HepG2 (cell line): ENCODE measurements around the gene NAV2. TPM values are rescaled to one million over a fixed set of nuclear protein-coding genes. Genes with fewer than 3 reads are reported as not detected.

Experiments used
- ATAD3A ChIP-seq: sonication (generic); formaldehyde crosslinking; IDR thresholded peaks from 2 replicates; pipeline ENCODE4 v1.4.0; 2020; ENCODE audit warnings: missing genetic modification reagents
- CREM ChIP-seq, 2 experiments: sonication (generic) in 1 of 2; formaldehyde crosslinking in 1 of 2; IDR thresholded peaks; 2 replicates each; pipeline versions ENCODE4 v1.4.0 to v1.6.1; 2016 to 2020; ENCODE audit warnings: antibody characterized with exemption in 1 of 2, mild to moderate bottlenecking in 1 of 2, missing genetic modification reagents in 1 of 2
- DZIP1 ChIP-seq: sonication (generic); formaldehyde crosslinking; IDR thresholded peaks from 2 replicates; pipeline ENCODE4 v1.5.0; 2020; ENCODE audit warnings: mild to moderate bottlenecking, missing genetic modification reagents
- ERF ChIP-seq: IDR thresholded peaks from 2 replicates; pipeline ENCODE4 v1.6.1; 2018; ENCODE audit warnings: missing biosample characterization, missing genetic modification reagents
- HNRNPUL1 ChIP-seq: fragments of 200-400 bp; formaldehyde crosslinking; IDR thresholded peaks from 2 replicates; pipeline ENCODE4 v1.6.1; 2017; ENCODE audit warnings: low read depth, mild to moderate bottlenecking, low read length, moderate library complexity
- HOMEZ ChIP-seq: IDR thresholded peaks from 2 replicates; pipeline ENCODE4 v1.6.1; 2016; ENCODE audit warnings: low read depth
- IKZF5 ChIP-seq: IDR thresholded peaks from 2 replicates; pipeline ENCODE4 v1.6.1; 2018; ENCODE audit warnings: missing genetic modification reagents, mild to moderate bottlenecking, missing compliant biosample characterization
- MYPOP ChIP-seq: sonication (generic); formaldehyde crosslinking; IDR thresholded peaks from 2 replicates; pipeline ENCODE4 v1.8.1; 2023; ENCODE audit warnings: mild to moderate bottlenecking, moderate library complexity, missing genetic modification reagents
- NCOA1 ChIP-seq: sonication (generic); formaldehyde crosslinking; IDR thresholded peaks from 2 replicates; pipeline ENCODE4 v1.9.0; 2021; ENCODE audit warnings: missing genetic modification reagents
- PBX2 ChIP-seq: IDR thresholded peaks from 2 replicates; pipeline ENCODE4 v1.6.1; 2016; ENCODE audit warnings: control low read depth
- SALL1 ChIP-seq: sonication (generic); formaldehyde crosslinking; IDR thresholded peaks from 2 replicates; pipeline ENCODE4 v1.8.0; 2022; ENCODE audit warnings: mild to moderate bottlenecking, missing genetic modification reagents
- SNAI1 ChIP-seq: sonication (generic); formaldehyde crosslinking; IDR thresholded peaks from 2 replicates; pipeline ENCODE4 v1.5.0; 2020; ENCODE audit warnings: mild to moderate bottlenecking, missing genetic modification reagents, borderline replicate concordance
- TCF7L2 ChIP-seq: IDR thresholded peaks from 2 replicates; pipeline ENCODE4 v1.6.1; 2011; ENCODE audit warnings: mild to moderate bottlenecking, low read depth, low read length, moderate library complexity
- ZMAT3 ChIP-seq: sonication (generic); formaldehyde crosslinking; conservative IDR thresholded peaks from 2 replicates; pipeline ENCODE4 v1.7.0; 2021; ENCODE audit warnings: missing genetic modification reagents
- ZNF230 ChIP-seq: sonication (generic); formaldehyde crosslinking; IDR thresholded peaks from 2 replicates; pipeline ENCODE4 v1.4.0; 2020; ENCODE audit warnings: mild to moderate bottlenecking, missing genetic modification reagents
- ZNF329 ChIP-seq: sonication (generic); formaldehyde crosslinking; IDR thresholded peaks from 2 replicates; pipeline ENCODE4 v1.9.0; 2021; ENCODE audit warnings: low read depth, mild to moderate bottlenecking, missing genetic modification reagents
- ZNF556 ChIP-seq: sonication (generic); formaldehyde crosslinking; IDR thresholded peaks from 2 replicates; pipeline ENCODE4 v1.4.0; 2020; ENCODE audit warnings: mild to moderate bottlenecking, missing genetic modification reagents, borderline replicate concordance
- ZNF597 ChIP-seq: sonication (generic); formaldehyde crosslinking; IDR thresholded peaks from 2 replicates; pipeline ENCODE4 v1.5.0; 2020; ENCODE audit warnings: missing genetic modification reagents
- ZNF703 ChIP-seq: sonication (generic); formaldehyde crosslinking; IDR thresholded peaks from 2 replicates; pipeline ENCODE4 v1.5.1; 2020; ENCODE audit warnings: missing genetic modification reagents, mild to moderate bottlenecking, moderate library complexity, borderline replicate concordance
- ZNF816 ChIP-seq: sonication (generic); formaldehyde crosslinking; IDR thresholded peaks from 2 replicates; pipeline ENCODE4 v1.8.0; 2022; ENCODE audit warnings: missing genetic modification reagents, mild to moderate bottlenecking, borderline replicate concordance
- polyA plus RNA-seq, 8 experiments: library from polyadenylated mRNA; depleted of rRNA in 3 of 8; stranded (reverse) in 7 of 8; unstranded in 1 of 8; fragments of >200 nt; fragmentation: Illumina TruSeq in 4 of 8; extraction: Trizol in 4 of 8; gene quantifications; 2 replicates each; pipeline versions ENCODE4 v1.2.1 to v1.2.3, GENCODE V29; 2011 to 2016; ENCODE audit warnings: low read depth in 4 of 8, missing spikeins in 1 of 8, mixed read lengths in 1 of 8; ENCODE audit not compliant: insufficient read depth in 1 of 8
- total RNA-seq, 5 experiments: library from RNA; depleted of rRNA; stranded (reverse); fragments of >200 nt; fragmentation: Illumina TruSeq; extraction: Trizol; gene quantifications; 2 replicates each; pipeline ENCODE4 v1.2.3, GENCODE V29; 2016; ENCODE audit warnings: low read depth in 1 of 5

Gene NAV2
- total and polyA plus RNA-seq, 2 of the 13 experiments (the other 11 are each of a cell fraction or from before 2014, with no cell fraction given) = 9.3 to 34.6 TPM

- peak; percentile 48; the same call in 1 of the 2 replicates for TF ChIP-seq MYPOP
- peak; percentile 74 for TF ChIP-seq SALL1 (CRISPR knock-in tag)
- peak; percentile 48; the same call in 1 of the 2 replicates for TF ChIP-seq CREM (IDR thresholded peaks at IDR 0.05)
- no peak for TF ChIP-seq CREM (CRISPR knock-in tag; IDR thresholded peaks at IDR 0.05)
- TF ChIP-seq ATAD3A (CRISPR knock-in tag) = no peak
- no peak for TF ChIP-seq NCOA1 (CRISPR knock-in tag)
- TF ChIP-seq HOMEZ (CRISPR knock-in tag) = no peak
- no peak for TF ChIP-seq ZNF329
- no peak for TF ChIP-seq ZNF556 (CRISPR knock-in tag)
- TF ChIP-seq SNAI1 = no peak
- TF ChIP-seq ZNF703 (CRISPR knock-in tag) = no peak
- TF ChIP-seq ZNF597 (CRISPR knock-in tag) = no peak
- peak; percentile 50; the same call in 1 of the 2 replicates for TF ChIP-seq ERF (CRISPR knock-in tag)
- no peak for TF ChIP-seq DZIP1
- no peak for TF ChIP-seq HNRNPUL1
- TF ChIP-seq ZNF816 = peak; percentile 18; the same call in 1 of the 2 replicates
- TF ChIP-seq IKZF5 = 0 out of 2 replicates have a peak, but pooled peaks have one; percentile 13
- TF ChIP-seq TCF7L2 = no peak
- TF ChIP-seq ZMAT3 = 0 out of 2 replicates have a peak, but pooled peaks have one; percentile 50
- no peak for TF ChIP-seq ZNF230 (CRISPR knock-in tag)
- no peak for TF ChIP-seq PBX2 (CRISPR knock-in tag)
Observed at GRCh38 chr11:20002312-20003216, 289.9 kb downstream of the NAV2 start (continued).
